ENCODE data around the gene FURIN. TPM values are rescaled to one million over a fixed set of nuclear protein-coding genes. Genes with fewer than 3 reads are reported as not detected.

FURIN gene
- polyA plus RNA-seq, 2 of the 4 experiments (the other 2 are of a cell fraction), result 16.8 to 33.3 TPM

DNA sequence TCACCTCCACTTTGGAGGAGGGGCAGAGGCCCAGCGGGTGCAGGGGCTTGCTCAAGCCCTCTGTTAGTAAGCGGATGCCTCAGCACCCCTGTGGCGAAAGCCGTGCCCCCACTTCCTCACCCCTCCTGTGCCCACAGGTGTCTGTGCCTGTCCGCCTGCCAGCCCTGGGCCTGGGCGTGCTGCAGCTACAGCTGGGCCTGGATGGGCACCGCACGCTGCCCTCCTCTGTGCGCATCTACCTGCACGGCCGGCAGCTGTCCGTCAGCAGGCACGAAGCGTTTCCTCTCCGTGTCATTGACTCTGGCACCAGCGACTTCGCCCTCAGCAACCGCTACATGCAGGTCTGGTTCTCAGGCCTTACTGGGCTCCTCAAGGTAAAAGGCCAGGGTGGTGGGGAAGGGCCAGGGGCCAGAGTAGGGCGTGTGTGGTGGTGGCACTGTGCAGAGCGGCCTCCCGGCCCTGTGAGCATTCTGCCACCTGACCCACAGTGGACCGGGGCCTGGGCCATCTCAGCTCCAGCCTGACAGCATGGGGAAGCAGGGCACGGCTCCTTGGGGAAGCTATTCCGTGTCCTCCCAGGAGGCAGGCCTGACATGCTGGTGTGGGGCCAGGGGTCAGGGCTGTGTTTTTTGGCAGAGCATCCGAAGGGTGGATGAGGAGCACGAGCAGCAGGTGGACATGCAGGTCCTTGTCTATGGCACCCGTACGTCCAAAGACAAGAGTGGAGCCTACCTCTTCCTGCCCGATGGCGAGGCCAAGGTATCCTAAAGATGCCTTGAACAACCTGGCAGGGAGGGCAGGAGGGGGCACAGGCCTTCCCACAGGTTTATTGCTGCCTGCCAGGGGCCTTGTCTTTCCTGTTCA is 43.8 kb downstream of the FURIN start:
- CTCF ChIA-PET, result interaction anchor here (3.4 to 9.2 kb wide), 4 partner anchors 9 to 26 kb away, joined by 24 to 83 read pairs (median 34); partner anchors contain the start of genes HDDC3, MAN2A2 and UNC45A
- POLR2A ChIA-PET, result no interaction called here
- no peaks in the 10 kb centered on the region for H3K9me3 ChIP-seq
- no peak overlapping the region for H3K27ac ChIP-seq
- DNase-seq (ENCODE audit: low read depth in 1 of 2, low spot score in 1 of 2), result no peak
- 90% methylated on average over 28 of the region's 30 CpGs for WGBS (ENCODE audit: missing lambda C conversion rate)
- no peak; a peak in 1 of 6 replicates for ATAC-seq
- H3K4me1 ChIP-seq, result no peaks in the 10 kb centered on the region
- no peak overlapping the region for H3K4me3 ChIP-seq
- no peak for FAIRE-seq
- no peak for TF ChIP-seq ESRRA (IDR thresholded peaks at IDR 0.05; ENCODE audit: borderline replicate concordance, low read length)
- no peak overlapping the region for H3K4me2 ChIP-seq

DNA sequence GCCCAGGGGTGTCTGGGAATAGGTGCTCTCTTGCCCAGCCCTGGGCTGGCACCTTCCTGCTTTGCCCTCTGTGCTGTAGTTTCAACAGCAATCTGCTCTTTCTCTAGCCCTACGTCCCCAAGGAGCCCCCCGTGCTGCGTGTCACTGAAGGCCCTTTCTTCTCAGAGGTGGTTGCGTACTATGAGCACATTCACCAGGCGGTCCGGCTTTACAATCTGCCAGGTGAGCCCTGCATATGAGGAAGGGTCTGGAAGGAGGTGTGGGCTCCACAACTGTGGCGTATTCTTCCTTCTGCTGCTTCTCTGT is 44.3 kb downstream of the FURIN start:
- TF ChIP-seq RCOR1 (IDR thresholded peaks at IDR 0.05; ENCODE audit: low read depth, low read length), result no peak
- no peak for TF ChIP-seq JUN (IDR thresholded peaks at IDR 0.05)
- TF ChIP-seq SMC3 (IDR thresholded peaks at IDR 0.05), result no peak
- TF ChIP-seq, protein P1, sequence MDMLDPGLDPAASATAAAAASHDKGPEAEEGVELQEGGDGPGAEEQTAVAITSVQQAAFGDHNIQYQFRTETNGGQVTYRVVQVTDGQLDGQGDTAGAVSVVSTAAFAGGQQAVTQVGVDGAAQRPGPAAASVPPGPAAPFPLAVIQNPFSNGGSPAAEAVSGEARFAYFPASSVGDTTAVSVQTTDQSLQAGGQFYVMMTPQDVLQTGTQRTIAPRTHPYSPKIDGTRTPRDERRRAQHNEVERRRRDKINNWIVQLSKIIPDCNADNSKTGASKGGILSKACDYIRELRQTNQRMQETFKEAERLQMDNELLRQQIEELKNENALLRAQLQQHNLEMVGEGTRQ (IDR thresholded peaks at IDR 0.05), result no peak
- no peak for TF ChIP-seq EHF (CRISPR knock-in tag; IDR thresholded peaks at IDR 0.05)
- ATAC-seq, result no peak
- H3K4me2 ChIP-seq, result no peak overlapping the region
- no peak overlapping the region for H3K27ac ChIP-seq
- FAIRE-seq, result no peak
- no peak for DNase-seq (ENCODE audit: low read depth in 1 of 2, low spot score in 1 of 2)
- no peak overlapping the region for H3K4me3 ChIP-seq
- POLR2A ChIA-PET, result no interaction called here
- CTCF ChIA-PET, result interaction anchor here (1.2 to 9.2 kb wide), 4 partner anchors 10 to 44 kb away, joined by 4 to 83 read pairs (median 28); partner anchors contain the start of genes HDDC3 and MAN2A2
- H3K4me1 ChIP-seq, result no peaks in the 10 kb centered on the region
- H3K9me3 ChIP-seq, result no peaks in the 10 kb centered on the region
- 94% methylated on average over 7 of the region's 7 CpGs for WGBS (ENCODE audit: missing lambda C conversion rate)

DNA sequence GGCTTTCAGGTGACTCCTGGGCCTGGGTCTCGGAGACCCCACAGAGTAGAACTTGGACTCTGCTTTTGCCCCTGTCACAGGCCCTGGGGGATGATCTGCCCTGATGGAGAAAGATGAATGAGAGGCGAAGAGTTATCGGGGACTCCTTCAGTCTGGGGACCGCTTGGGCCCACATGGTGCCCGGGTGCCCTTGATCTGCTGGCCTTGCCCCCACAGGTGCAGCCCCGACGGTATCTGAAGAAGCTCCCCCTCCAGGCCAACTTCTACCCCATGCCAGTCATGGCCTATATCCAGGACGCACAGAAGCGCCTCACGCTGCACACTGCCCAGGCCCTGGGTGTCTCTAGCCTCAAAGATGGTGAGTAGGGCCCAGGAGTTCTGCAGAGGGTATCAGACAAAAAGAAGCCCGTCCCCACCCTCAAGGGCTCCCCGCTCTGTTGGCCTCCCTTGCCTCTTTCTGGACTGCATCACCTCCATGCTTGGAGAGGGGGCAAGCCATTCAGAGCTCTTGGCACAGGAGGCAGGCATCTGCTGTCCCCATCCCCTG is 45.1 kb downstream of the FURIN start:
- Histone ChIP-seq H3K4me3 (no peak overlapping the region), H3K27ac (no peak overlapping the region), H3K4me1 (no peaks in the 10 kb centered on the region), H3K9me3 (no peaks in the 10 kb centered on the region), H3K4me2 (no peak overlapping the region)
- FAIRE-seq (no peak), DNase-seq (ENCODE audit: low read depth in 1 of 2, low spot score in 1 of 2) (no peak), ATAC-seq (no peak; a peak in 1 of 6 replicates)
- 87% methylated on average over 12 of the region's 12 CpGs for WGBS (ENCODE audit: missing lambda C conversion rate)
- ChIA-PET POLR2A (no interaction called here), CTCF (interaction anchor here (0.6 to 9.2 kb wide), 10 partner anchors 10 to 113 kb away, joined by 3 to 83 read pairs (median 5); partner anchors contain the start of genes HDDC3 and MAN2A2)
- TF ChIP-seq NPAS2 (CRISPR knock-in tag; IDR thresholded peaks at IDR 0.05; ENCODE audit: borderline replicate concordance) (no peak), KDM5A (IDR thresholded peaks at IDR 0.05) (no peak), EHF (CRISPR knock-in tag; IDR thresholded peaks at IDR 0.05) (no peak), MAFK (IDR thresholded peaks at IDR 0.05; ENCODE audit: partially characterized antibody) (no peak), RAD21 (conservative IDR thresholded peaks at IDR 0.05 in 1 of 2, IDR thresholded peaks at IDR 0.05 in 1 of 2) (no peak), CHD4 (IDR thresholded peaks at IDR 0.05; ENCODE audit: borderline replicate concordance) (no peak), RNF2 (IDR thresholded peaks at IDR 0.05; ENCODE audit: borderline replicate concordance, low read depth) (no peak)
- TF ChIP-seq, protein P2, sequence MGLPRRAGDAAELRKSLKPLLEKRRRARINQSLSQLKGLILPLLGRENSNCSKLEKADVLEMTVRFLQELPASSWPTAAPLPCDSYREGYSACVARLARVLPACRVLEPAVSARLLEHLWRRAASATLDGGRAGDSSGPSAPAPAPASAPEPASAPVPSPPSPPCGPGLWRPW (IDR thresholded peaks at IDR 0.05), result no peak

DNA sequence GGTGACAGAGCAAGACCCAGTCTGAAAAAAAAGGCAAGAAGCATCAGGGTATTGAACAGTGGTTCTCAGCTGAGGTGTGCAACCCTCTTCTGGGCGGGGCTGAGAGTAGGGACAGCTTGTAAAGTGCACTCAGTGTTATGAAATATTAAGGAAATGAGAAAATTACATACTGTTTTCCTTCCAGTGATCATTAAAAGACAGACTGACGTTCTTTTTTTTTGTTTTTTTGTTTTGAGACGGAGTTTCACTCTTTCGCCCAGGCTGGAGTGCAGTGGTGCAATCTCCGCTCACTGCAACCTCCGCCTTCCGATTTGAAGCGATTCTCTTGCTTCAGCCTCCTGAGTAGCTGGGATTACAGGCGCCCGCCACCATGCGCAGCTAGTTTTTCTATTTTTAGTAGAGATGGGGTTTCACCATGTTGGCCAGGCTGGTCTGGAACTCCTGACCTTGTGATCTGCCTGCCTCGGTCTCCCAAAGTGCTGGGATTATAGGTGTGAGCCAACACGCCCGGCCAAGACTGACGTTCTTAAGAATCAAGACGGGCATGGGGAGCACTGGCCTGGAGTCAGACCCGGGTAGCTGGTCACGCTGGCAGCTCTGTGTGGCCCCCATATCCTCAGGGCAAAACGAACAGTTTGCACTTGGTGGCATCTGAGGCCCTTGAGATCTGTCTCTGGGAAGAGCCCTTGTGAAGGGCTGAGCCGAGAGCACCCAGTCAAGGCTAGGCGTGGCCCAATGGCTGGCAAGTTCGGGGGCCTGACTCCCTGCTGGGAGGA is 46.1 kb downstream of the FURIN start:
- Histone ChIP-seq H3K4me1 (no peaks in the 10 kb centered on the region), H3K4me2 (no peak overlapping the region), H3K4me3 (no peak overlapping the region), H3K27ac (no peak overlapping the region), H3K9me3 (no peaks in the 10 kb centered on the region)
- no peak for ATAC-seq
- POLR2A ChIA-PET, result no interaction called here
- no peak for DNase-seq (ENCODE audit: low read depth in 1 of 2, low spot score in 1 of 2)
- 89% methylated on average over 22 of the region's 22 CpGs for WGBS (ENCODE audit: missing lambda C conversion rate)
- CTCF ChIA-PET, result interaction anchor here (0.6 to 9.2 kb wide), 9 partner anchors 9 to 40 kb away, joined by 3 to 83 read pairs (median 4); partner anchors contain the start of genes HDDC3, MAN2A2, RCCD1 and UNC45A
- TF ChIP-seq BHLHE40 (IDR thresholded peaks at IDR 0.05; ENCODE audit: low read depth, low read length) (no peak), KDM5A (IDR thresholded peaks at IDR 0.05) (no peak), HOXB13 (CRISPR knock-in tag; IDR thresholded peaks at IDR 0.05; ENCODE audit: low read depth) (no peak), FOSL2 (IDR thresholded peaks at IDR 0.05) (no peak), FOSL2 (CRISPR knock-in tag; IDR thresholded peaks at IDR 0.05) (no peak), SMC3 (IDR thresholded peaks at IDR 0.05) (no peak), MAZ (IDR thresholded peaks at IDR 0.05; ENCODE audit: borderline replicate concordance, low read depth, low read length) (no peak), GATA3 (IDR thresholded peaks at IDR 0.05; ENCODE audit: borderline replicate concordance) (no peak), KDM1A (IDR thresholded peaks at IDR 0.05; ENCODE audit: low read depth) (no peak), EP300 (IDR thresholded peaks at IDR 0.05) (no peak), HOXB5 (CRISPR knock-in tag; IDR thresholded peaks at IDR 0.05) (no peak)
- TF ChIP-seq, protein P3, sequence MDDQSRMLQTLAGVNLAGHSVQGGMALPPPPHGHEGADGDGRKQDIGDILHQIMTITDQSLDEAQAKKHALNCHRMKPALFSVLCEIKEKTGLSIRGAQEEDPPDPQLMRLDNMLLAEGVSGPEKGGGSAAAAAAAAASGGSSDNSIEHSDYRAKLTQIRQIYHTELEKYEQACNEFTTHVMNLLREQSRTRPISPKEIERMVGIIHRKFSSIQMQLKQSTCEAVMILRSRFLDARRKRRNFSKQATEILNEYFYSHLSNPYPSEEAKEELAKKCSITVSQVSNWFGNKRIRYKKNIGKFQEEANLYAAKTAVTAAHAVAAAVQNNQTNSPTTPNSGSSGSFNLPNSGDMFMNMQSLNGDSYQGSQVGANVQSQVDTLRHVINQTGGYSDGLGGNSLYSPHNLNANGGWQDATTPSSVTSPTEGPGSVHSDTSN (IDR thresholded peaks at IDR 0.05), result no peak
- no peak for FAIRE-seq
